IMR-90 (cell line): ENCODE results near the gene AQP12B. TPM values are rescaled to one million over a fixed set of nuclear protein-coding genes. Genes with fewer than 3 reads are reported as not detected.

ENCODE experiments used
- ATAC-seq: fragments of 200-7000 bp; cut with Tn5 transposase; 2 replicates; pipeline ENCODE4 v1.9.1; 2020; ENCODE audit warnings: low read depth, mild to moderate bottlenecking, moderate library complexity
- BruUV-seq: library from RNA; stranded (reverse); fragments of 400-500 nt; replicated peaks from 2 replicates; lab custom pipeline; 2021; lab: Mats Ljungman, UMichigan
- CTCF ChIA-PET: fragments of 300-600 bp; formaldehyde crosslinking; extraction: SDS; loops from one replicate; lab custom pipeline; 2021; ENCODE audit warnings: antibody characterized with exemption; lab: Yijun Ruan, JAX
- POLR2A ChIA-PET: fragments of 300-600 bp; sonication (Branson Sonifier 250); formaldehyde crosslinking; loops from one replicate; lab custom pipeline; 2022; ENCODE audit warnings: antibody characterized with exemption; ENCODE audit not compliant: unreplicated experiment; lab: Charles Lee
- DNase-seq: peaks from one replicate; pipeline ENCODE4 v3.0.0; 2013
- H2AFZ ChIP-seq: replicated peaks from 2 replicates; pipeline ENCODE3; 2013; ENCODE audit warnings: low read length, mild to moderate bottlenecking; ENCODE audit not compliant: poor library complexity
- H2AK5ac ChIP-seq: 2 replicates; pipeline ENCODE4 v1.6.1; 2013; ENCODE audit warnings: low read depth, low read length, inconsistent platforms
- H2AK9ac ChIP-seq: replicated peaks from 2 replicates; pipeline ENCODE3; 2013; ENCODE audit warnings: mild to moderate bottlenecking, low read depth, low read length, moderate library complexity; ENCODE audit not compliant: poor library complexity
- H2BK120ac ChIP-seq: 2 replicates; pipeline ENCODE4 v1.6.1; 2013; ENCODE audit warnings: low read depth, low read length, inconsistent platforms
- H2BK15ac ChIP-seq: 3 replicates; pipeline ENCODE4 v1.6.1; 2013; ENCODE audit warnings: low read depth, low read length, inconsistent platforms
- H2BK20ac ChIP-seq: 2 replicates; pipeline ENCODE4 v1.6.1; 2013; ENCODE audit warnings: low read depth, mild to moderate bottlenecking, inconsistent platforms, low read length, moderate library complexity
- H2BK5ac ChIP-seq: 2 replicates; pipeline ENCODE4 v1.6.1; 2013; ENCODE audit warnings: mild to moderate bottlenecking, low read depth, low read length, inconsistent platforms; ENCODE audit not compliant: poor library complexity, severe bottlenecking
- H3K14ac ChIP-seq: replicated peaks from 2 replicates; pipeline ENCODE4 v1.6.1; 2013; ENCODE audit warnings: low read depth, low read length, inconsistent platforms
- H3K18ac ChIP-seq: 2 replicates; pipeline ENCODE4 v1.6.1; 2013; ENCODE audit warnings: low read depth, low read length, control low read depth
- H3K23ac ChIP-seq: 2 replicates; pipeline ENCODE4 v1.6.1; 2013; ENCODE audit warnings: low read depth, low read length, inconsistent platforms
- H3K27ac ChIP-seq: 2 replicates; pipeline ENCODE4 v1.5.1; 2013; ENCODE audit warnings: mild to moderate bottlenecking, control low read depth, low read length; ENCODE audit not compliant: insufficient read depth
- H3K27me3 ChIP-seq: 2 replicates; pipeline ENCODE4 v1.6.1; 2013; ENCODE audit warnings: low read length; ENCODE audit not compliant: control insufficient read depth, insufficient read depth
- H3K36me3 ChIP-seq: 2 replicates; pipeline ENCODE4 v1.6.1; 2013; ENCODE audit warnings: low read length, mixed read lengths; ENCODE audit not compliant: control insufficient read depth, insufficient read depth
- H3K4ac ChIP-seq: 2 replicates; pipeline ENCODE4 v1.6.1; 2013; ENCODE audit warnings: low read depth, low read length, inconsistent platforms
- H3K4me1 ChIP-seq: 2 replicates; pipeline ENCODE4 v1.6.1; 2013; ENCODE audit warnings: low read length, mixed read lengths; ENCODE audit not compliant: control insufficient read depth, insufficient read depth
- H3K4me2 ChIP-seq: 2 replicates; pipeline ENCODE4 v1.6.1; 2013; ENCODE audit warnings: low read depth, mild to moderate bottlenecking, control low read depth, low read length, moderate library complexity
- H3K4me3 ChIP-seq: 2 replicates; pipeline ENCODE4 v1.5.1; 2013; ENCODE audit warnings: low read depth, mild to moderate bottlenecking, control low read depth, low read length, moderate library complexity; ENCODE audit not compliant: insufficient read depth
- H3K56ac ChIP-seq: 2 replicates; pipeline ENCODE4 v1.6.1; 2013; ENCODE audit warnings: low read length, inconsistent platforms; ENCODE audit not compliant: insufficient read depth; ENCODE audit errors: extremely low read depth
- H3K79me1 ChIP-seq, 2 experiments: 2 replicates each; pipeline ENCODE4 v1.6.1; 2013; ENCODE audit warnings: low read length in 2 of 2, inconsistent platforms in 1 of 2, low read depth in 1 of 2
- H3K9ac ChIP-seq: 2 replicates; pipeline ENCODE4 v1.6.1; 2013; ENCODE audit warnings: low read depth, low read length, control low read depth
- H3K9me1 ChIP-seq: 2 replicates; pipeline ENCODE4 v1.6.1; 2013; ENCODE audit warnings: low read length, inconsistent platforms; ENCODE audit not compliant: insufficient read depth
- H3K9me3 ChIP-seq: 2 replicates; pipeline ENCODE4 v1.6.1; 2013; ENCODE audit warnings: low read length; ENCODE audit not compliant: control insufficient read depth, insufficient read depth
- H4K20me1 ChIP-seq: 2 replicates; pipeline ENCODE4 v1.6.1; 2013; ENCODE audit warnings: low read length, inconsistent platforms; ENCODE audit not compliant: insufficient read depth
- H4K5ac ChIP-seq: 2 replicates; pipeline ENCODE4 v1.6.1; 2013; ENCODE audit warnings: mild to moderate bottlenecking, low read depth, low read length, control low read depth
- H4K8ac ChIP-seq, 2 experiments: 2 replicates each; pipeline ENCODE4 v1.6.1; 2013; ENCODE audit warnings: low read depth in 2 of 2, low read length in 2 of 2, control low read depth in 1 of 2, inconsistent platforms in 1 of 2
- H4K91ac ChIP-seq: 2 replicates; pipeline ENCODE4 v1.6.1; 2013; ENCODE audit warnings: low read depth, low read length, inconsistent platforms; ENCODE audit not compliant: insufficient read depth
- BHLHE40 ChIP-seq: fragments of 150-350 bp; IDR thresholded peaks from 2 replicates; pipeline ENCODE4 v1.6.1; 2016; ENCODE audit warnings: mild to moderate bottlenecking, low read depth, low read length
- CEBPB ChIP-seq: IDR thresholded peaks from 2 replicates; pipeline ENCODE4 v1.6.1; 2012; ENCODE audit warnings: low read depth, low read length, improper control_type of control experiment
- CHD1 ChIP-seq: IDR thresholded peaks from 2 replicates; pipeline ENCODE4 v1.6.1; 2012; ENCODE audit warnings: low read depth, low read length, improper control_type of control experiment
- FOS ChIP-seq: fragments of 150-350 bp; IDR thresholded peaks from 2 replicates; pipeline ENCODE4 v1.6.1; 2016; ENCODE audit warnings: low read depth, low read length
- MAFK ChIP-seq: IDR thresholded peaks from 2 replicates; pipeline ENCODE4 v1.6.1; 2012; ENCODE audit warnings: low read depth, low read length, improper control_type of control experiment
- MAZ ChIP-seq: IDR thresholded peaks from 2 replicates; pipeline ENCODE4 v1.6.1; 2012; ENCODE audit warnings: low read depth, mild to moderate bottlenecking, low read length, improper control_type of control experiment, moderate library complexity, borderline replicate concordance
- MXI1 ChIP-seq: IDR thresholded peaks from 2 replicates; pipeline ENCODE4 v1.6.1; 2012; ENCODE audit warnings: low read depth, mild to moderate bottlenecking, low read length, moderate library complexity, borderline replicate concordance
- NFE2L2 ChIP-seq: fragments of 150-350 bp; IDR thresholded peaks from 2 replicates; pipeline ENCODE4 v1.6.1; 2016; ENCODE audit warnings: low read depth, mild to moderate bottlenecking, low read length
- POLR2A ChIP-seq: IDR thresholded peaks from 2 replicates; pipeline ENCODE4 v1.6.1; 2012; ENCODE audit warnings: mild to moderate bottlenecking, low read depth, low read length
- RAD21 ChIP-seq: IDR thresholded peaks from 2 replicates; pipeline ENCODE4 v1.6.1; 2012; ENCODE audit warnings: low read length, improper control_type of control experiment
- RCOR1 ChIP-seq: IDR thresholded peaks from 2 replicates; pipeline ENCODE4 v1.6.1; 2012; ENCODE audit warnings: mild to moderate bottlenecking, low read length, improper control_type of control experiment; ENCODE audit not compliant: insufficient replicate concordance
- RFX5 ChIP-seq: IDR thresholded peaks from 2 replicates; pipeline ENCODE4 v1.8.0; 2012; ENCODE audit warnings: low read depth, mild to moderate bottlenecking, low read length, moderate library complexity
- SMC3 ChIP-seq: fragments of 150-350 bp; IDR thresholded peaks from 2 replicates; pipeline ENCODE4 v1.6.1; 2016; ENCODE audit warnings: low read depth, mild to moderate bottlenecking, antibody characterized with exemption, low read length, moderate library complexity
- WGBS, 2 experiments: methylation state at CpG; one replicate each; pipeline versions ENCODE4 v1.1.5 to v1.1.7; 2013; ENCODE audit warnings: missing lambda C conversion rate in 2 of 2; ENCODE audit not compliant: insufficient read length in 1 of 2; ENCODE audit errors: extremely low coverage in 2 of 2; 5-methylcytosine and 5-hydroxymethylcytosine counted together
- dilution Hi-C: fragments of 300-500 bp; cut with HindIII; formaldehyde crosslinking; loops from one replicate; pipeline ENCODE4 v1.14.3; 2018; ENCODE audit warnings: low sequenced_read_pairs; ENCODE audit not compliant: unreplicated experiment
- in situ Hi-C: fragments of 300-500 bp; cut with MboI; formaldehyde crosslinking; loops from 3 replicates; pipeline ENCODE4 v1.14.3; 2019; ENCODE audit warnings: low sequenced_read_pairs, inconsistent platforms, mixed read lengths
- intact Hi-C: fragments of 100-400 bp; cut with micrococcal nuclease; formaldehyde crosslinking; loops from 2 replicates; pipeline ENCODE4 v1.10.0; 2022
- polyA plus RNA-seq, 3 experiments: library from polyadenylated mRNA; depleted of rRNA; stranded (reverse); fragments of >200 nt; gene quantifications; 2 replicates each; pipeline ENCODE4 v1.2.3, GENCODE V29; 2012; ENCODE audit warnings: low replicate concordance in 1 of 3
- total RNA-seq: library from RNA; depleted of rRNA; stranded (reverse); fragments of >200 nt; gene quantifications from 2 replicates; pipeline ENCODE4 v1.2.3, GENCODE V29; 2012
- TF ChIP-seq, protein P1 (sequence below): fragments of 150-350 bp; IDR thresholded peaks from 2 replicates; pipeline ENCODE4 v1.6.1; 2017; ENCODE audit warnings: mild to moderate bottlenecking, antibody characterized with exemption, low read length, low read depth
- TF ChIP-seq, protein P2 (sequence below): conservative IDR thresholded peaks from 2 replicates; pipeline ENCODE4 v1.5.1; 2012; ENCODE audit warnings: mild to moderate bottlenecking, low read depth, low read length, improper control_type of control experiment
- TF ChIP-seq, protein P3 (sequence below): fragments of 150-350 bp; IDR thresholded peaks from 2 replicates; pipeline ENCODE4 v1.6.1; 2016; ENCODE audit warnings: low read depth, mild to moderate bottlenecking, low read length, moderate library complexity, borderline replicate concordance

Gene AQP12B
- total and polyA plus RNA-seq, 2 of the 4 experiments (the other 2 are of a cell fraction), result not detected

DNA sequence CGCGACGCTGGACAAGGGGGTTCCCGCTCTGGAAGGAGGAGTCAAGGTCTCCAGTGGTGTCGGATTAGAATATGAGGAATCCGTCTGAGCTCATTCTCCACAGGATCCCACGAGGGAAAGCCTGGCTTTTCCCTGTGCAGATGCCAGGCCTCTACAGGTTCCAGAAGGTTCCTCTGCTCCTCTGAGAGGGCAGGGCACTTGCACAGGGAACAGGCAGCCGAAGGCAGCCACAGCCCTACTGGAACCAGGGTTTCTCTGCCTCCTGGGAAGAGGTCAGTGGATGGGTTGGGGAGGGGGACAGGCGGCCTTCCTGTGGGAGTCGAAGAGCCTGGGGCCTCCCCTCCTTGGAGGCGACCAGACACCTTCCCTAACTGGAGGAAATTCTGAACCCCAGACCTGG, 7.3 kb upstream of the AQP12B start:
- 50% methylated on average over 2 of the region's 11 CpGs; no CpG with 5 or more reads in 1 of the 2 experiments for WGBS, 2 experiments
- no peaks in the 10 kb centered on the region for H3K9me1 ChIP-seq
- no peaks in the 10 kb centered on the region for H3K36me3 ChIP-seq
- no peaks in the 10 kb centered on the region for H3K9me3 ChIP-seq
- in situ Hi-C loops (no loop called here), intact Hi-C loops (no loop called here), dilution Hi-C loops (no loop called here)
- no peak overlapping the region for H2AK5ac ChIP-seq
- H4K8ac ChIP-seq, result no peak overlapping the region
- POLR2A ChIA-PET, result no interaction called here
- H2AK9ac ChIP-seq, result no peak overlapping the region
- ATAC-seq, result no peak
- H3K27ac ChIP-seq, result no peak overlapping the region
- H2BK15ac ChIP-seq, result no peak overlapping the region
- no TSS peak for BruUV-seq
- H3K79me1 ChIP-seq, result no peaks in the 10 kb centered on the region
- H4K91ac ChIP-seq, result no peak overlapping the region
- DNase-seq, result no peak
- H2BK20ac ChIP-seq, result no peak overlapping the region
- no peak overlapping the region for H2AFZ ChIP-seq
- peaks cover 29% of the 10 kb centered on the region for H3K27me3 ChIP-seq
- no peak overlapping the region for H3K23ac ChIP-seq
- no peak overlapping the region for H3K9ac ChIP-seq
- no peak overlapping the region for H3K14ac ChIP-seq
- no peak overlapping the region for H2BK120ac ChIP-seq
- CTCF ChIA-PET, result no interaction called here
- no peak overlapping the region for H3K4ac ChIP-seq
- no peak overlapping the region for H3K56ac ChIP-seq
- no peak overlapping the region for H3K4me2 ChIP-seq
- no peak overlapping the region for H3K4me3 ChIP-seq
- no peak overlapping the region for H3K18ac ChIP-seq
- no peaks in the 10 kb centered on the region for H3K4me1 ChIP-seq
- H4K20me1 ChIP-seq, result no peaks in the 10 kb centered on the region
- H4K5ac ChIP-seq, result no peak overlapping the region
- H2BK5ac ChIP-seq, result no peak overlapping the region
- no peak for TF ChIP-seq SMC3
- TF ChIP-seq BHLHE40, result no peak
- TF ChIP-seq, protein P1, sequence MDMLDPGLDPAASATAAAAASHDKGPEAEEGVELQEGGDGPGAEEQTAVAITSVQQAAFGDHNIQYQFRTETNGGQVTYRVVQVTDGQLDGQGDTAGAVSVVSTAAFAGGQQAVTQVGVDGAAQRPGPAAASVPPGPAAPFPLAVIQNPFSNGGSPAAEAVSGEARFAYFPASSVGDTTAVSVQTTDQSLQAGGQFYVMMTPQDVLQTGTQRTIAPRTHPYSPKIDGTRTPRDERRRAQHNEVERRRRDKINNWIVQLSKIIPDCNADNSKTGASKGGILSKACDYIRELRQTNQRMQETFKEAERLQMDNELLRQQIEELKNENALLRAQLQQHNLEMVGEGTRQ, result no peak
- TF ChIP-seq POLR2A, result no peak
- TF ChIP-seq, protein P2, sequence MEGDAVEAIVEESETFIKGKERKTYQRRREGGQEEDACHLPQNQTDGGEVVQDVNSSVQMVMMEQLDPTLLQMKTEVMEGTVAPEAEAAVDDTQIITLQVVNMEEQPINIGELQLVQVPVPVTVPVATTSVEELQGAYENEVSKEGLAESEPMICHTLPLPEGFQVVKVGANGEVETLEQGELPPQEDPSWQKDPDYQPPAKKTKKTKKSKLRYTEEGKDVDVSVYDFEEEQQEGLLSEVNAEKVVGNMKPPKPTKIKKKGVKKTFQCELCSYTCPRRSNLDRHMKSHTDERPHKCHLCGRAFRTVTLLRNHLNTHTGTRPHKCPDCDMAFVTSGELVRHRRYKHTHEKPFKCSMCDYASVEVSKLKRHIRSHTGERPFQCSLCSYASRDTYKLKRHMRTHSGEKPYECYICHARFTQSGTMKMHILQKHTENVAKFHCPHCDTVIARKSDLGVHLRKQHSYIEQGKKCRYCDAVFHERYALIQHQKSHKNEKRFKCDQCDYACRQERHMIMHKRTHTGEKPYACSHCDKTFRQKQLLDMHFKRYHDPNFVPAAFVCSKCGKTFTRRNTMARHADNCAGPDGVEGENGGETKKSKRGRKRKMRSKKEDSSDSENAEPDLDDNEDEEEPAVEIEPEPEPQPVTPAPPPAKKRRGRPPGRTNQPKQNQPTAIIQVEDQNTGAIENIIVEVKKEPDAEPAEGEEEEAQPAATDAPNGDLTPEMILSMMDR, result no peak
- no peak for TF ChIP-seq RAD21
- no peak for TF ChIP-seq CEBPB
- no peak for TF ChIP-seq MAZ
- no peak for TF ChIP-seq MAFK
- TF ChIP-seq NFE2L2, result no peak
- TF ChIP-seq RCOR1, result no peak
- TF ChIP-seq RFX5, result no peak
- no peak for TF ChIP-seq CHD1
- TF ChIP-seq FOS, result no peak
- TF ChIP-seq, protein P3, sequence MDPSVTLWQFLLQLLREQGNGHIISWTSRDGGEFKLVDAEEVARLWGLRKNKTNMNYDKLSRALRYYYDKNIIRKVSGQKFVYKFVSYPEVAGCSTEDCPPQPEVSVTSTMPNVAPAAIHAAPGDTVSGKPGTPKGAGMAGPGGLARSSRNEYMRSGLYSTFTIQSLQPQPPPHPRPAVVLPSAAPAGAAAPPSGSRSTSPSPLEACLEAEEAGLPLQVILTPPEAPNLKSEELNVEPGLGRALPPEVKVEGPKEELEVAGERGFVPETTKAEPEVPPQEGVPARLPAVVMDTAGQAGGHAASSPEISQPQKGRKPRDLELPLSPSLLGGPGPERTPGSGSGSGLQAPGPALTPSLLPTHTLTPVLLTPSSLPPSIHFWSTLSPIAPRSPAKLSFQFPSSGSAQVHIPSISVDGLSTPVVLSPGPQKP, result no peak
- TF ChIP-seq MXI1, result no peak
